ENCODE results near the gene PDGFRB. TPM values are rescaled to one million over a fixed set of nuclear protein-coding genes. Genes with fewer than 3 reads are reported as not detected.

Gene PDGFRB
- total and polyA plus RNA-seq, 4 donors, result 5.2 to 13.1 (median 8.3) TPM

- TF ChIP-seq, protein P1, sequence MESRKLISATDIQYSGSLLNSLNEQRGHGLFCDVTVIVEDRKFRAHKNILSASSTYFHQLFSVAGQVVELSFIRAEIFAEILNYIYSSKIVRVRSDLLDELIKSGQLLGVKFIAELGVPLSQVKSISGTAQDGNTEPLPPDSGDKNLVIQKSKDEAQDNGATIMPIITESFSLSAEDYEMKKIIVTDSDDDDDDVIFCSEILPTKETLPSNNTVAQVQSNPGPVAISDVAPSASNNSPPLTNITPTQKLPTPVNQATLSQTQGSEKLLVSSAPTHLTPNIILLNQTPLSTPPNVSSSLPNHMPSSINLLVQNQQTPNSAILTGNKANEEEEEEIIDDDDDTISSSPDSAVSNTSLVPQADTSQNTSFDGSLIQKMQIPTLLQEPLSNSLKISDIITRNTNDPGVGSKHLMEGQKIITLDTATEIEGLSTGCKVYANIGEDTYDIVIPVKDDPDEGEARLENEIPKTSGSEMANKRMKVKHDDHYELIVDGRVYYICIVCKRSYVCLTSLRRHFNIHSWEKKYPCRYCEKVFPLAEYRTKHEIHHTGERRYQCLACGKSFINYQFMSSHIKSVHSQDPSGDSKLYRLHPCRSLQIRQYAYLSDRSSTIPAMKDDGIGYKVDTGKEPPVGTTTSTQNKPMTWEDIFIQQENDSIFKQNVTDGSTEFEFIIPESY (IDR thresholded peaks at IDR 0.05), result no peak
- TF ChIP-seq, protein P2, sequence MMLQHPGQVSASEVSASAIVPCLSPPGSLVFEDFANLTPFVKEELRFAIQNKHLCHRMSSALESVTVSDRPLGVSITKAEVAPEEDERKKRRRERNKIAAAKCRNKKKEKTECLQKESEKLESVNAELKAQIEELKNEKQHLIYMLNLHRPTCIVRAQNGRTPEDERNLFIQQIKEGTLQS (IDR thresholded peaks at IDR 0.05), result no peak
- no peak for TF ChIP-seq GABPA (IDR thresholded peaks at IDR 0.05 in 1 of 2, conservative IDR thresholded peaks at IDR 0.05 in 1 of 2)
- no peak for TF ChIP-seq JUND (IDR thresholded peaks at IDR 0.05)
- TF ChIP-seq TAF1 (conservative IDR thresholded peaks at IDR 0.05), result no peak
- no peak for TF ChIP-seq FOXA2 (IDR thresholded peaks at IDR 0.05)
- no peak for TF ChIP-seq SP1 (IDR thresholded peaks at IDR 0.05)
Observed at GRCh38 chr5:150135557-150136304, 19.9 kb downstream of the PDGFRB start (continued).

GRCh38 chr5:150134198-150134588 is 21.5 kb downstream of the PDGFRB start:
- no peaks in the 10 kb centered on the region for H3K9me3 ChIP-seq (ENCODE audit: control insufficient read depth in 4 of 4, low read length in 3 of 4)
- no peak overlapping the region for H3K9ac ChIP-seq (ENCODE audit: low read depth in 1 of 2, low read length in 2 of 2)
- no peak overlapping the region for H3K4me3 ChIP-seq (ENCODE audit: low read depth in 1 of 3, low read length in 3 of 3)
- H3K36me3 ChIP-seq (ENCODE audit: control insufficient read depth in 4 of 4, insufficient read depth in 3 of 4, low read depth in 1 of 4, low read length in 3 of 4), result no peaks in the 10 kb centered on the region
- peaks cover 14 to 61% (median 49%) of the 10 kb centered on the region in 4 donors for H3K4me1 ChIP-seq (ENCODE audit: control insufficient read depth in 4 of 4, insufficient read depth in 4 of 4, low read length in 3 of 4)
- TF ChIP-seq JUND (IDR thresholded peaks at IDR 0.05), result no peak
- TF ChIP-seq HNF4A (conservative IDR thresholded peaks at IDR 0.05), result no peak
- no peak for TF ChIP-seq NR2F2 (IDR thresholded peaks at IDR 0.05)
- DNase-seq (ENCODE audit: low spot score), result no peak
- H3K27me3 ChIP-seq (ENCODE audit: control insufficient read depth in 4 of 4, insufficient read depth in 4 of 4, low read length in 3 of 4), result no peaks in the 10 kb centered on the region
- WGBS, result 75% methylated on average over 7 of the region's 7 CpGs
- H3K27ac ChIP-seq (ENCODE audit: low read depth in 1 of 2, low read length in 2 of 2), result peak overlapping the region in 1 of 2 donors; percentile 33

DNA sequence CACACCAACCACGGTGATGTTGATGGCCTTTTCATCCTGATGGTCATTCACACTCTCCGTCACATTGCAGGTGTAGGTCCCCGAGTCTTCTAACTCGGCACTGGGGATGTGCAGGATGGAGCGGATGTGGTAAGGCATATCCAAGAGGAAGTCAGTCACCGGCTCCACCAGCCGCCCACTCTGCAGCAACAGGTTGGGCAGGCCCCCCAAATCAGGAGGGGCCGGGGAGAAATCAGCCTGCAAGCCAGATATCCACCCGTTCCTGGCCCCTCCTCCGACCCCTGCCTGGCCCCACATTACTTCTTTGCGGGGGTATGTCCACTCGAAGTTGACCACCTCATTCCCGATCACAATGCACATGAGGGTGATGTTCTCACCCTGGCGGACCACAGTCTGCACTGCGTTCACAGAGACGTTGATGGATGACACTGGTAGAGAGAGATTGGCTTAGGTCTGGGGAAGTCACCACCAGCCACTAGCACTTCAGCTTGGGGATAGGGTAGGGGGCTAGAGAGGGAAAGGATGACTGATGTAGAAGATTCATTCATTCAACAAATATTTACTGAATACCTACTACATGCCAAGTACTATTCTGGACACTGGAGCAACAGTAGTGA is 22.0 kb downstream of the PDGFRB start:
- Histone ChIP-seq H3K36me3 (ENCODE audit: control insufficient read depth in 4 of 4, insufficient read depth in 3 of 4, low read depth in 1 of 4, low read length in 3 of 4) (no peaks in the 10 kb centered on the region), H3K27ac (ENCODE audit: low read depth in 1 of 2, low read length in 2 of 2) (no peak overlapping the region), H3K9me3 (ENCODE audit: control insufficient read depth in 4 of 4, low read length in 3 of 4) (no peaks in the 10 kb centered on the region), H3K27me3 (ENCODE audit: control insufficient read depth in 4 of 4, insufficient read depth in 4 of 4, low read length in 3 of 4) (no peaks in the 10 kb centered on the region), H3K4me1 (ENCODE audit: control insufficient read depth in 4 of 4, insufficient read depth in 4 of 4, low read length in 3 of 4) (peaks cover 11 to 61% (median 47%) of the 10 kb centered on the region in 4 donors), H3K9ac (ENCODE audit: low read depth in 1 of 2, low read length in 2 of 2) (no peak overlapping the region), H3K4me3 (ENCODE audit: low read depth in 1 of 3, low read length in 3 of 3) (no peak overlapping the region)
- TF ChIP-seq JUND (IDR thresholded peaks at IDR 0.05) (no peak), HNF4G (IDR thresholded peaks at IDR 0.05) (no peak), FOXA2 (IDR thresholded peaks at IDR 0.05) (no peak), REST (IDR thresholded peaks at IDR 0.05) (no peak), GABPA (IDR thresholded peaks at IDR 0.05 in 1 of 2, conservative IDR thresholded peaks at IDR 0.05 in 1 of 2) (no peak), SP1 (IDR thresholded peaks at IDR 0.05) (no peak), EGR1 (IDR thresholded peaks at IDR 0.05; ENCODE audit: low read depth in 2 of 2) (no peak), YY1 (IDR thresholded peaks at IDR 0.05) (no peak), NR2F2 (IDR thresholded peaks at IDR 0.05) (no peak), RAD21 (IDR thresholded peaks at IDR 0.05) (no peak), TAF1 (conservative IDR thresholded peaks at IDR 0.05) (no peak), FOXA1 (IDR thresholded peaks at IDR 0.05) (no peak), RXRA (IDR thresholded peaks at IDR 0.05) (no peak), HNF4A (conservative IDR thresholded peaks at IDR 0.05) (no peak)
- TF ChIP-seq, protein P1 (IDR thresholded peaks at IDR 0.05), result no peak
- TF ChIP-seq, protein P2 (IDR thresholded peaks at IDR 0.05), result no peak
- TF ChIP-seq, protein P3, sequence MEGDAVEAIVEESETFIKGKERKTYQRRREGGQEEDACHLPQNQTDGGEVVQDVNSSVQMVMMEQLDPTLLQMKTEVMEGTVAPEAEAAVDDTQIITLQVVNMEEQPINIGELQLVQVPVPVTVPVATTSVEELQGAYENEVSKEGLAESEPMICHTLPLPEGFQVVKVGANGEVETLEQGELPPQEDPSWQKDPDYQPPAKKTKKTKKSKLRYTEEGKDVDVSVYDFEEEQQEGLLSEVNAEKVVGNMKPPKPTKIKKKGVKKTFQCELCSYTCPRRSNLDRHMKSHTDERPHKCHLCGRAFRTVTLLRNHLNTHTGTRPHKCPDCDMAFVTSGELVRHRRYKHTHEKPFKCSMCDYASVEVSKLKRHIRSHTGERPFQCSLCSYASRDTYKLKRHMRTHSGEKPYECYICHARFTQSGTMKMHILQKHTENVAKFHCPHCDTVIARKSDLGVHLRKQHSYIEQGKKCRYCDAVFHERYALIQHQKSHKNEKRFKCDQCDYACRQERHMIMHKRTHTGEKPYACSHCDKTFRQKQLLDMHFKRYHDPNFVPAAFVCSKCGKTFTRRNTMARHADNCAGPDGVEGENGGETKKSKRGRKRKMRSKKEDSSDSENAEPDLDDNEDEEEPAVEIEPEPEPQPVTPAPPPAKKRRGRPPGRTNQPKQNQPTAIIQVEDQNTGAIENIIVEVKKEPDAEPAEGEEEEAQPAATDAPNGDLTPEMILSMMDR (IDR thresholded peaks at IDR 0.05; ENCODE audit: low read depth, low read length, missing input control), result no peak
- TF ChIP-seq, protein P4, sequence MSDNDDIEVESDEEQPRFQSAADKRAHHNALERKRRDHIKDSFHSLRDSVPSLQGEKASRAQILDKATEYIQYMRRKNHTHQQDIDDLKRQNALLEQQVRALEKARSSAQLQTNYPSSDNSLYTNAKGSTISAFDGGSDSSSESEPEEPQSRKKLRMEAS (IDR thresholded peaks at IDR 0.05), result no peak
- 83% methylated on average over 16 of the region's 16 CpGs for WGBS
- DNase-seq (ENCODE audit: low spot score), result no peak
